Hindlimb muscle (tissue), 1 donor: ENCODE measurements around the gene CNPY4. TPM values are rescaled to one million over a fixed set of nuclear protein-coding genes. Genes with fewer than 3 reads are reported as not detected.

Experiments used
- DNase-seq: peaks from one replicate; pipeline ENCODE4 v3.0.0-alpha.2; 2013
- polyA plus RNA-seq: library from polyadenylated mRNA; unstranded; fragments of 120-200 nt; gene quantifications from one replicate; pipeline ENCODE4 v1.2.1, GENCODE V29; 2013; ENCODE audit not compliant: insufficient read length

The CNPY4 gene
- polyA plus RNA-seq, 1 donor, result 29.7 TPM

DNA sequence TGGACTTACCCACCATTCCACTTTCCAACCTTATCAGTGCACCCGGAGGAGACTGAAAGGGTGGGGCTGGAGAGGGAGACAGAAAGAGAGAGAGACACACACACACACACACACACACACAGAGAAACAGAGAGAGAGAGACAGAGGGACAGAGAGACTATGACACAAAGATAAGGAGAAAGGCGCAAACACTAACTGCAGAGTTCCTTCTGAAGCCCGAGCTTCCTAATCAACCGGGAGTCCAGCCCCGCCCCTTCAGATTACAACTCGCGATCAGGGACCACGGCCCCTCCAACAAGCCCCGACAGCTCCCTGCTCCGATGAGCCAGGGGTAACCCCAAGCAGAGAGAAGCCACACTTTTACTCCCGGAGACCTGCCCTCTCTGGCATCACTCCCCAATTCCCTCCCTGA, 48.5 kb downstream of the CNPY4 start:
- DNase-seq, result no peak

DNA sequence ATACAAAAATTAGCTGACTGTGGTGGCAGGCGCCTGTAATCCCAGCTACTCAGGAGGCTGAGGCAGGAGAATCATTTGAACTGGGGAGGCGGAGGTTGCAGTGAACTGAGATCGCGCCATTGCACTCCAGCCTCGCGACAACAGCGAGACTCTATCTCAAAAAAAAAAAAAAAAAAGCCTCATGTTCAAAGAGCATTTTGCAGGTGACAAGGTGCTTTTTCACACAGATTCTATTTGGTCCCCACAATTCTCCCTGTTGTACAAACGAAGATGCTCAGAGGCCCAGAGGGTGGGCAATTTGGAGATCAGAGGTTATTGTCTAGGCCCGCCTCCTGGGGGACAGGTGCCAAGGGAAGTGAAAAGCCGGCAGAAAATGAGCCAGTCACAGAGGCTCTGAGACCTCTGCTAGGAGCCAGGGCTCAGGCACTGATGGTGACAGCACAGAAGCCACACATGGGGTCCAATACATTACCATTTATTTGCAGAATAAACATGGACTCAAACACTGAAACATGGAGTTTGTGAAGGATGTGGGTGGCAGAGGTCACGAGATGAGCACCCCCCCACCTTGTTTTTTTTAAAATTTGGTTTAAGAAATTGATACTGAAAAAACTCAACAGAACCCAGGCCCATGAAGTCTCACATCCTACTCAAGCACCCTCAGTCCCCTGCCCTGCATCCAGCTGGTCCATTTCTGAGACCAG, 49.9 kb downstream of the CNPY4 start:
- DNase-seq, result no peak

DNA sequence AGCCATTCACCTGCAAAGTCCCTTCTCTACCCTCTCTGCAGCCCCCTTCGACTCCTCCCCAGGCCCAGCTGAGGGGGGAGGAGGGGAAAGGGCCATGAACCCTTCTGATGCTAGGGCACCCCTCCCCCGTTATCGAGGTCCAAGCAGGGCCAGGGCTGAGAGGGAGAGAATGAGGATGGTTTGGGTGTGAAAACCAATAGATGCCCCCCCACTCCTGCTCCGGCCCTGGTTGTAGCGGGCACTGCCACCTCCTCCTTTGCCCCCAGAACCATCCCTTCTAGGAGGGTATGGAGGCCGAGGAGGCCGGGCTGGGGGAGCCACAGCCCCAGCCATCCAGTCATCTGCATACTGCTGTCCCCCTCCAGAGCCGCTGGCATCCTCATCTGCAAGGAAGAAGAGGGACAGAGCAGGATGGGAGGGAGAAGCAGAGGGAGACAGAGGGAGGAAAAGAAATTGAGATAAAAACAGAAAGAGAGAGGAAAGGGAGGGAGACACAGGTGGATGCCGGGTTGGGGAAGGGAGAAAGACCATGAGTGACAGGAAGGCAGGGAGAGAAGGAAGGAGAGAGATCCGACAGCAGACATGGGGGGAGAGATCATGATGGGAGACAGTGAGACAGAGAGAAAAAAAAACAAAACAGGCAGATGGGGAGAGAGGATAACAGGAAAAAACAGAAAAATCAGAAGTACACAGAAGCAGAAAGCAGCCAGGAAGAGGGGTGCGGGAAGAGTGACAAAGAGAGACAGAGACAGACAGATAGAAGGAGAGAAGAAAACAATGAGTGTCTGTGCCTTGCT, 50.9 kb downstream of the CNPY4 start:
- no peak for DNase-seq

DNA sequence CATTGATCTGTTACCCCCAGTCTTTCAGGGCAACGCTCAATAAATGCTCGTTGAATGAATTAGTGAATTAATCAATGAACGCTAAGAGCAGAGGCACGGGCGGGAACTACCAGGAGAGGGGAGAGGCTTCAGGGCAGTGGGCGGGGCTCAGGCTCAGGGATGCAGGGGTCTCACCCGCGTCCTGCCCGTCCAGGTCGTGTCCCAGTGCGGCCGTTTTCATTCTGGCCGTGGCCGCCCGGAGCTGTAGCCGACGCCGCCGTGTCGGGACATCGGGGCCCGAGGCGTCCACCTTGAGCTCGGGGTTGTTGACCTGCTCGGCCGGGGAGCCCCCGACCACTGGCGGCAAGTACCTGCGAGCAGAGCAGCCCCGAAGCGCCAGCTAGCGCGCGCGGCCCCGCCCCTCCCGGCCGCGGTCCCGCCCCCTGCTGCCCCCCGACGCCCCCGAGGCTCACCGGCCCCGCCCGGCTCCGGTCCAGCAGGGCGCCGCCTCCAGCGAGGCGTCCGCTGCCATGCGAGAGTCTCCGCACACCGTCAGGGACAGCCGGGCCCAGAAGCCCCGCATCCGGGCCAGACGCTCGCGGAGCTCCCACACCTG, 51.8 kb downstream of the CNPY4 start:
- DNase-seq, result no peak

DNA sequence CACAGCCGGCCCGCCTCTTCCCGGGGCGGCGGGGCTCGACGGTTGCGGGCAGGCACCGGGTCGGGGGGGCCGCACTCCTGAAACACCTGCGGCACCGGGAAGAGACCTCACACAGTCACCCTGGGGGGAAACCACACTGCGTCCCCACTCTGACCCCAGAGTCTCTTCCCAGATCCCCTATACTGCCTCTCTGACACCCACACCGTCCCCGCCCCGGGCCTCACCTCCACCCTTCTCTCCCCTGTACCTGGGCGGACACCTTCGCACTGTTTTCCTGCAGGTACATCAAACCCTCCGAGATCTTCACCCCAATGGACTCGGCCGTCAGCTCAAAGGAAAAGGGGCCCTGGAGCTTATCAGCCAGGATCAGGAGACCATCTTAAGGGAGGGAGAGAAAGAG, 52.4 kb downstream of the CNPY4 start:
- no peak for DNase-seq

DNA sequence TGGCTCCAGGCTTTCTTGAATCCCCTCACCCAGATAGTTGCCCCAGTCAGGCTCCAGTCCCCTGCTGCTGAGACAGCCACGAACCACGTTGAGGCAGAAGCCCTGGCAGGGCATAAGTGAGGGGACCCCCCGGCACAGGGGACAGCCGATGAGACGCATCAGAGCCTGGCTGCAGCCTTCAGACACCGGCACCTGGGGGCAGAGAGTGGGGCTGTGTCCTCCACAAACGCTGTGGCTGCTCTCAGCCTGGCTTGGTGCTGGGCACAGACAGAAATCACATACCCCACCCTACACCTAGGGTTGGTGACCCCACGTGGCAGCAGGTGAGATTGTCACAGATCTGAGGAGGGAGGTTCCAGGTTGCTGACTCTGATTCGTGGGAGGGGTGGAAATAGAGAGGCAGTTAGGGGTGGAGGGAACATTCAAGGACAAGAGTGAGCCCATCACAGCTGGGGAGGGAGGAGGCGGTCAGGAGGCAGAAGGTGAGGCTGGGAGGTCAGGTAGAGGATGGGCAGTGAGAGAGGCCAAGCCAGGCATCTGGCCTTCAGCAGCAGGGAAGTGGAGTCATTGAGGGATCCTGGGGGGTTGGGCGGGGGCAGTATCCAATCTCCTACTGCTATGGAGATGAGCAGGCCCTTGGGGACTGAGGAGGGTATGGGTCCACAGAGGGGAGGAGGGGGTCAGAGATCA, 54.5 kb downstream of the CNPY4 start:
- DNase-seq, result no peak

DNA sequence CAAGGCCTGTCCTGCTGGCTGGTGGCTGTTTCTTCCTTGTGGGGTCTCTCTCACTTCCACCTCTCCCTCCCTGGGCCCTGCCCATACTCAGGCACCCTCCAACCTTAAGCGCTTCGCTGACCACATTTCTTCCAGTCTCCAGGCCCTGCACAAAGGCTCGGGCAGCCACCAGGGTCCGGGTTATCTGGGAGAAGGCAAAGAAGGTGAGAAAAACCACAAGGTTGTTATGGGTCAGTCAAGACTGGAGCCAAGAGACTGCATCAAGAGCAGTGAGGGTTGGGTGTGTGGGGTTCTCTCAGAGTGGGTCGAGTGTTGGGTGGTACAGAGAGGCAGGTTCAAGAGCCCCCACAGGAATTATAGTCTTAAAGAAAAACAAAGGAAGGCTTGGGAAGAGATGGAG, 55.1 kb downstream of the CNPY4 start:
- no peak for DNase-seq

Other genes with a start within 250 kb of the CNPY4 start
- gene OR2AE1, start 242.6 kb upstream of the CNPY4 start, polyA plus RNA-seq, result not detected
- gene TRIM4, start 200.1 kb upstream of the CNPY4 start, polyA plus RNA-seq, result 17.5 TPM
- gene GJC3, start 190.0 kb upstream of the CNPY4 start, polyA plus RNA-seq, result 0.70 TPM
- gene AZGP1, start 143.6 kb upstream of the CNPY4 start, polyA plus RNA-seq, result 1.2 TPM
- gene ZKSCAN1, start 104.0 kb upstream of the CNPY4 start, polyA plus RNA-seq, result 28.9 TPM
- 12.4 TPM for gene ZSCAN21, start 69.9 kb upstream of the CNPY4 start, polyA plus RNA-seq
- 29.8 TPM for gene ZNF3, start 37.9 kb upstream of the CNPY4 start, polyA plus RNA-seq
- 92.1 TPM for gene COPS6, start 30.7 kb upstream of the CNPY4 start, polyA plus RNA-seq
- 76.6 TPM for gene MCM7, start 18.2 kb upstream of the CNPY4 start, polyA plus RNA-seq
- 23.9 TPM for gene AP4M1, start 18.0 kb upstream of the CNPY4 start, polyA plus RNA-seq
- gene TAF6, start 276 bp upstream of the CNPY4 start, polyA plus RNA-seq, result 39.0 TPM
- 1.5 TPM for gene MBLAC1, start 7.3 kb downstream of the CNPY4 start, polyA plus RNA-seq
- 59.5 TPM for gene LAMTOR4, start 29.3 kb downstream of the CNPY4 start, polyA plus RNA-seq
- 12.1 TPM for gene TRAPPC14, start 39.1 kb downstream of the CNPY4 start, polyA plus RNA-seq
- 12.8 TPM for gene GAL3ST4, start 49.0 kb downstream of the CNPY4 start, polyA plus RNA-seq
- gene GPC2, start 57.7 kb downstream of the CNPY4 start, polyA plus RNA-seq, result 10.1 TPM
- gene STAG3, start 58.3 kb downstream of the CNPY4 start, polyA plus RNA-seq, result 25.7 TPM
- 10.1 TPM for gene PVRIG, start 100.3 kb downstream of the CNPY4 start, polyA plus RNA-seq
- 6.3 TPM for gene SPDYE3, start 188.1 kb downstream of the CNPY4 start, polyA plus RNA-seq
- 18.0 TPM for gene PILRB, start 238.5 kb downstream of the CNPY4 start, polyA plus RNA-seq